K562 (cell line): Measurements from ENCODE around the gene CEP20.

Experiments used
- ATF1 ChIP-seq, 2 experiments: fragments of 450-650 bp in 1 of 2; IDR thresholded peaks; 2 replicates each; pipeline ENCODE4 v1.6.1; 2016; ENCODE audit warnings: missing compliant biosample characterization in 1 of 2, missing genetic modification characterization in 1 of 2
- MTA3 ChIP-seq: fragments of 450-650 bp; formaldehyde crosslinking; IDR thresholded peaks from 2 replicates; pipeline ENCODE4 v1.6.1; 2017; ENCODE audit warnings: mild to moderate bottlenecking, borderline replicate concordance
- SIRT6 ChIP-seq: IDR thresholded peaks from one replicate; pipeline ENCODE4 v1.6.1; 2012; ENCODE audit warnings: low read depth, mild to moderate bottlenecking, control low read depth, inconsistent platforms, low read length, moderate library complexity
- TF ChIP-seq, protein P1 (sequence below): sonication (generic); formaldehyde crosslinking; IDR thresholded peaks from 2 replicates; pipeline ENCODE4 v1.8.0; 2022; ENCODE audit warnings: mild to moderate bottlenecking, missing genetic modification reagents
- TF ChIP-seq, protein P2 (sequence below), 3 experiments: IDR thresholded peaks in 2 of 3; conservative IDR thresholded peaks in 1 of 3; 2 replicates each; pipeline ENCODE4 v1.5.1; 2011 to 2012; ENCODE audit warnings: low read length in 3 of 3, mild to moderate bottlenecking in 3 of 3, control low read depth in 2 of 3, improper control_type of control experiment in 1 of 3, inconsistent platforms in 1 of 3, low read depth in 1 of 3, mixed read lengths in 1 of 3, moderate library complexity in 1 of 3; ENCODE audit not compliant: insufficient read depth in 2 of 3

GRCh38 chr16:15837761-15838160, 50.6 kb downstream of the CEP20 start:
- TF ChIP-seq MTA3 (no peak), SIRT6 (no peak), ATF1 (CRISPR knock-in tag; IDR thresholded peaks at IDR 0.05) (no peak), ATF1 (tag; IDR thresholded peaks at IDR 0.05) (no peak)
- TF ChIP-seq, protein P1, sequence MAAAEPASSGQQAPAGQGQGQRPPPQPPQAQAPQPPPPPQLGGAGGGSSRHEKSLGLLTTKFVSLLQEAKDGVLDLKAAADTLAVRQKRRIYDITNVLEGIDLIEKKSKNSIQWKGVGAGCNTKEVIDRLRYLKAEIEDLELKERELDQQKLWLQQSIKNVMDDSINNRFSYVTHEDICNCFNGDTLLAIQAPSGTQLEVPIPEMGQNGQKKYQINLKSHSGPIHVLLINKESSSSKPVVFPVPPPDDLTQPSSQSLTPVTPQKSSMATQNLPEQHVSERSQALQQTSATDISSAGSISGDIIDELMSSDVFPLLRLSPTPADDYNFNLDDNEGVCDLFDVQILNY, result no peak
- TF ChIP-seq, protein P2, sequence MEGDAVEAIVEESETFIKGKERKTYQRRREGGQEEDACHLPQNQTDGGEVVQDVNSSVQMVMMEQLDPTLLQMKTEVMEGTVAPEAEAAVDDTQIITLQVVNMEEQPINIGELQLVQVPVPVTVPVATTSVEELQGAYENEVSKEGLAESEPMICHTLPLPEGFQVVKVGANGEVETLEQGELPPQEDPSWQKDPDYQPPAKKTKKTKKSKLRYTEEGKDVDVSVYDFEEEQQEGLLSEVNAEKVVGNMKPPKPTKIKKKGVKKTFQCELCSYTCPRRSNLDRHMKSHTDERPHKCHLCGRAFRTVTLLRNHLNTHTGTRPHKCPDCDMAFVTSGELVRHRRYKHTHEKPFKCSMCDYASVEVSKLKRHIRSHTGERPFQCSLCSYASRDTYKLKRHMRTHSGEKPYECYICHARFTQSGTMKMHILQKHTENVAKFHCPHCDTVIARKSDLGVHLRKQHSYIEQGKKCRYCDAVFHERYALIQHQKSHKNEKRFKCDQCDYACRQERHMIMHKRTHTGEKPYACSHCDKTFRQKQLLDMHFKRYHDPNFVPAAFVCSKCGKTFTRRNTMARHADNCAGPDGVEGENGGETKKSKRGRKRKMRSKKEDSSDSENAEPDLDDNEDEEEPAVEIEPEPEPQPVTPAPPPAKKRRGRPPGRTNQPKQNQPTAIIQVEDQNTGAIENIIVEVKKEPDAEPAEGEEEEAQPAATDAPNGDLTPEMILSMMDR (IDR thresholded peaks at IDR 0.05 in 2 of 3, conservative IDR thresholded peaks at IDR 0.05 in 1 of 3; ENCODE audit: insufficient read depth in 2 of 3, low read depth in 1 of 3, low read length in 3 of 3), result no peak
